Measurements from ENCODE around the gene LKAAEAR1.
A peak's percentile ranks its signal among the peaks of the same experiment; 100 is the strongest.

LKAAEAR1 gene

GRCh38 chr20:64051033-64051452 is 33.2 kb downstream of the LKAAEAR1 start:
- H3K27ac ChIP-seq (ENCODE audit: low read length): no peak overlapping the region
- H3K36me3 ChIP-seq (ENCODE audit: control insufficient read depth in 1 of 2, insufficient read depth in 2 of 2, low read length in 2 of 2): no peaks in the 10 kb centered on the region
- H3K4me3 ChIP-seq (ENCODE audit: low read depth in 1 of 2, low read length in 2 of 2): no peak overlapping the region
- peaks cover 2 to 12% of the 10 kb centered on the region in 2 donors for H3K4me1 ChIP-seq (ENCODE audit: control insufficient read depth in 1 of 2, insufficient read depth in 2 of 2, low read length in 2 of 2)
- peaks cover 44% of the 10 kb centered on the region for H3K27me3 ChIP-seq (ENCODE audit: low read depth, low read length)
- no peaks in the 10 kb centered on the region for H3K9me3 ChIP-seq (ENCODE audit: control insufficient read depth in 1 of 2, low read length in 2 of 2)

DNA sequence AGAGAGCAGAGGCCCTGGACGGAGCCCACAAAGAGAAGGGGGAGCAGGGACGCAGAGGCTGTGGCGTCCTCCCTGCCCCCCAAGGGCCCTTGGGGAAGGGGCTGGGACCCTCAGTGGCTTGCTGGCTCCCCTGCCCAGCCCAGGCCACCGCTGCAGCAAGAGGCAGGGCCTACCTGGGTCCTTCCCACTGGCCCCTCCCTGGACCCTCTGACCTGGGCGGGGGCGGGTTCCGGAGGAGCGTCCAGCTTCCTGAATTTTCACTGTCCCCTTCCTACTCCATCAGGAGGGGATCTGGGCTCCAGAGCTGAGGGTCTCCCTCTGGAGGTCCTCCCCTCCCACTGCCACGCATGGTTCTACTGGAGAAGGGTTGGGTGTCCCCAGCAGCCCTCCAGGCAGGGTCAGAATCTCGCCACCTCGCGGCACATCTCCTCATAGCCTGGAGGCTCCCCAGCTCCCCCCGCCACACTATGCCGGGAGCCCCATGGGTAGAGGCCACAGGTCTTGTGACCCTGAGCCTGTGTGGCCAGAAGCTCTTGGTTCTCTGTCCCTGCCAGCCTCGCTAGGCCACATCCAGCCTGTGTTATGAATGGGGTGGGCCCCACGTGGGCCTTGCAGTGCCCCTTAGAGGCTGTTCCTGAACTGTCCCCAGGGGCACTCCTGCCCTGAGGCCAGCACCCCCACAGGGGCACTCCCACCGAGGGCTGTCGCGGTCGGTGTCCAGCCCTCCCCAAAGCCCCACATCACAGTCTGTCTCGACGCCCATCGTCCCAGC is 33.8 kb downstream of the LKAAEAR1 start:
- Histone ChIP-seq H3K4me3 (ENCODE audit: low read depth in 1 of 2, low read length in 2 of 2) (no peak overlapping the region), H3K27ac (ENCODE audit: low read length) (no peak overlapping the region), H3K36me3 (ENCODE audit: control insufficient read depth in 1 of 2, insufficient read depth in 2 of 2, low read length in 2 of 2) (no peaks in the 10 kb centered on the region), H3K4me1 (ENCODE audit: control insufficient read depth in 1 of 2, insufficient read depth in 2 of 2, low read length in 2 of 2) (peaks cover 2 to 12% of the 10 kb centered on the region in 2 donors), H3K9me3 (ENCODE audit: control insufficient read depth in 1 of 2, low read length in 2 of 2) (no peaks in the 10 kb centered on the region), H3K27me3 (ENCODE audit: low read depth, low read length) (peaks cover 47% of the 10 kb centered on the region)

DNA sequence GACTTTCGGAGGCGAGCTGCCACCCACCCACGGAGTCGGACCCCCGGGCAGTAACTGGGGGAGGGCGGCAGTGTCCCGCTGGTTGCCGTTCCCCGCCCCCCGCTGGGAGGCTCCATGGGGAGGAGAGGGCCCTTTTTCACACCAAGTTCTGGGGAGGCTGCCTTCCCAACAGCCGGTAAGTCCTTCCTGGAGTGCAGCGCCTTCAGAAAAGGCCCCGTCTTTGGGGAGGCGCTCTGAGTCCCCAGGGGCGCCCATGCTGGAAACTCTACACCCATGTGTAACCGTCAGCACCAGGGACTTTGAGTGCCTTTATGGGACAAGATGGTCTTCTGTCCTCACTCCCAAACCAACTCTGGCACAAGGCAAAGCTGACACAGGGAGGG is 34.3 kb downstream of the LKAAEAR1 start:
- Histone ChIP-seq H3K4me3 (ENCODE audit: low read depth in 1 of 2, low read length in 2 of 2) (no peak overlapping the region), H3K27ac (ENCODE audit: low read length) (no peak overlapping the region), H3K4me1 (ENCODE audit: control insufficient read depth in 1 of 2, insufficient read depth in 2 of 2, low read length in 2 of 2) (peaks cover 2 to 12% of the 10 kb centered on the region in 2 donors), H3K27me3 (ENCODE audit: low read depth, low read length) (peaks cover 52% of the 10 kb centered on the region), H3K9me3 (ENCODE audit: control insufficient read depth in 1 of 2, low read length in 2 of 2) (no peaks in the 10 kb centered on the region), H3K36me3 (ENCODE audit: control insufficient read depth in 1 of 2, insufficient read depth in 2 of 2, low read length in 2 of 2) (no peaks in the 10 kb centered on the region)

- Histone ChIP-seq H3K36me3 (ENCODE audit: control insufficient read depth in 1 of 2, insufficient read depth in 2 of 2, low read length in 2 of 2) (no peaks in the 10 kb centered on the region), H3K4me1 (ENCODE audit: control insufficient read depth in 1 of 2, insufficient read depth in 2 of 2, low read length in 2 of 2) (peaks cover 0 to 12% of the 10 kb centered on the region in 2 donors), H3K27ac (ENCODE audit: low read length) (no peak within 1 kb of the TSS), H3K27me3 (ENCODE audit: low read depth, low read length) (peaks cover 52% of the 10 kb centered on the region), H3K4me3 (ENCODE audit: low read depth in 1 of 2, low read length in 2 of 2) (peak within 1 kb of the TSS in 1 of 2 donors; percentile 49), H3K9me3 (ENCODE audit: control insufficient read depth in 1 of 2, low read length in 2 of 2) (no peaks in the 10 kb centered on the region)
Observed at GRCh38 chr20:64049060-64049877, 34.9 kb downstream of the LKAAEAR1 start, which contains the start of gene SOX18. Gene SOX18 (minus strand): TSS chr20:64049639. CDS start chr20:64049516, 123 bp downstream.

GRCh38 chr20:64048402-64049044 is 35.7 kb downstream of the LKAAEAR1 start:
- Histone ChIP-seq H3K4me3 (ENCODE audit: low read depth in 1 of 2, low read length in 2 of 2) (peak overlapping the region in 1 of 2 donors; percentile 49), H3K27ac (ENCODE audit: low read length) (no peak overlapping the region), H3K36me3 (ENCODE audit: control insufficient read depth in 1 of 2, insufficient read depth in 2 of 2, low read length in 2 of 2) (no peaks in the 10 kb centered on the region), H3K9me3 (ENCODE audit: control insufficient read depth in 1 of 2, low read length in 2 of 2) (no peaks in the 10 kb centered on the region), H3K27me3 (ENCODE audit: low read depth, low read length) (peaks cover 48% of the 10 kb centered on the region), H3K4me1 (ENCODE audit: control insufficient read depth in 1 of 2, insufficient read depth in 2 of 2, low read length in 2 of 2) (peaks cover 0 to 12% of the 10 kb centered on the region in 2 donors)

DNA sequence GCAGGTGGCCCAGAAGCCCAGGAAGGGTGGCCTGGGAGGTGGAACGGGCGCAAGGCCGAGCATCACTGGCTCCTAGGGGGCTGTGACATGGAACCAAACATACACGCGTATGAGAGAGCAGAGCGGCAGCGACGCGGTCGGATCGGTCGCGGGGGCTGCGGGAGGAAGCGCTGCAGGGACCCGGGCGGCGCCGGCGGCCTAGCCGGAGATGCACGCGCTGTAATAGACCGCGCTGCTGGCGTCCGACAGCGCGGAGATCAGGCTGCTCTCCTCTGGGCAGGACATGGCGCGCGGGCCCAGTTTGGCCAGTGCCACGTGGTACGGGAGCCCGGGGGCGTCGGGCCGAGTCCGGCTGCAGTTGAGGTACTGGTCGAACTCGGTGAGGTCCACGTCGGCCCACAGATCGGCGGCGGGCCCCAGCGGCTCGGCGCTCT is 36.2 kb downstream of the LKAAEAR1 start:
- Histone ChIP-seq H3K4me1 (ENCODE audit: control insufficient read depth in 1 of 2, insufficient read depth in 2 of 2, low read length in 2 of 2) (peaks cover 0 to 12% of the 10 kb centered on the region in 2 donors), H3K27me3 (ENCODE audit: low read depth, low read length) (peaks cover 48% of the 10 kb centered on the region), H3K36me3 (ENCODE audit: control insufficient read depth in 1 of 2, insufficient read depth in 2 of 2, low read length in 2 of 2) (no peaks in the 10 kb centered on the region), H3K27ac (ENCODE audit: low read length) (no peak overlapping the region), H3K4me3 (ENCODE audit: low read depth in 1 of 2, low read length in 2 of 2) (peak overlapping the region in 1 of 2 donors; percentile 49), H3K9me3 (ENCODE audit: control insufficient read depth in 1 of 2, low read length in 2 of 2) (no peaks in the 10 kb centered on the region)

DNA sequence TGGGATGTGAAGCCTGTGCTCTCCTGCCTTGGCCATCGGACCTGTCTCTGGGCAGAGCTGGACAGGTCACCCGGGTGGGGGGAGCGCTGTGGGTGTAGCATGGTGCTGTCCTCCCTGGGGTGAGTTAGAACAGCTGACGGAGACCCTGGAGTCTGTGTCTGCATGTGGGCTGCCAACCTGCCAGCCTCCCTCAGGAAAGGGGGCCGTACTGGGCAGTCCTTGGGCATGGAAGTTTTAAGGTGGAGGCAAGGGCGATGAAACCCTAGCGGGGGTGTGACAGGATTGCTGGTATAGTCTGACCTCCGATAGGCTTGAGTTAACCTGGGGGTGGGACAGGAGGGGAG is 37.2 kb downstream of the LKAAEAR1 start:
- H3K9me3 ChIP-seq (ENCODE audit: control insufficient read depth in 1 of 2, low read length in 2 of 2): no peaks in the 10 kb centered on the region
- peaks cover 47% of the 10 kb centered on the region for H3K27me3 ChIP-seq (ENCODE audit: low read depth, low read length)
- no peak overlapping the region for H3K27ac ChIP-seq (ENCODE audit: low read length)
- H3K4me1 ChIP-seq (ENCODE audit: control insufficient read depth in 1 of 2, insufficient read depth in 2 of 2, low read length in 2 of 2): peaks cover 0 to 16% of the 10 kb centered on the region in 2 donors
- no peaks in the 10 kb centered on the region for H3K36me3 ChIP-seq (ENCODE audit: control insufficient read depth in 1 of 2, insufficient read depth in 2 of 2, low read length in 2 of 2)
- peak overlapping the region in 1 of 2 donors; percentile 49 for H3K4me3 ChIP-seq (ENCODE audit: low read depth in 1 of 2, low read length in 2 of 2)

DNA sequence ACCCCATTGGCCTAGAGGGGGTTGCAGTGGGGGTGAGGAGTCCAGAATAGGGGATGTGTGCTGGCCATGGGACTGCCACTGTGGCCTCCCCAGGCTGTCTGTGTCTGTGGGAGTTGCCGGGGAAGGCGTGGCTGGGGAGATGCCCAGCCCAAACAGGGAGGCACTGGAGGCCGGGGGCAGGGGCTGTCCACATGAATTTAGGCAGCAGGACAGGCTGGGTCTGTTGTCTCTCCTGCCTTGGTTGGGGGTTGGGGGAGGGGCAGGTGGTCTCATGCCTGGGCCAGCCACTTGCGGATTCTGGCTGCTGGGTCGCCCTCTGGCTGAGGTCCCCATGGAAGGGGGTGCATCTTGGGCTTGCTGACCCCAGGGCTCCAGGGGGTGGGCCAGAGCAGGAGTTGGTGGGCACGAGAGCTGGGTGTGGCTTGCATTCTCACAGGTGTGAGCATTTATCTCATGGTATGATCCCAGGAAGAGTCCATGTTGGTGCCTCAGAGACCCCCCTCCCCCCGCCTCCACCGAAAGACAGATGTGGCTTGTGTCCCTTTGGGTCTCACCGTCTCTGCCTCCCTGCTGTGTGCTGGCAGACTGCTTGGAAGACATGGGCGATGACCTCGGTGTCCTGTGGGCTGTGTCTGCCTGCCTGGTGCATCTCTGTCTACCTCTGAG is 38.7 kb downstream of the LKAAEAR1 start:
- Histone ChIP-seq H3K4me3 (ENCODE audit: low read depth in 1 of 2, low read length in 2 of 2) (no peak overlapping the region), H3K36me3 (ENCODE audit: control insufficient read depth in 1 of 2, insufficient read depth in 2 of 2, low read length in 2 of 2) (no peaks in the 10 kb centered on the region), H3K27ac (ENCODE audit: low read length) (no peak overlapping the region), H3K27me3 (ENCODE audit: low read depth, low read length) (peaks cover 51% of the 10 kb centered on the region), H3K4me1 (ENCODE audit: control insufficient read depth in 1 of 2, insufficient read depth in 2 of 2, low read length in 2 of 2) (peaks cover 0 to 16% of the 10 kb centered on the region in 2 donors), H3K9me3 (ENCODE audit: control insufficient read depth in 1 of 2, low read length in 2 of 2) (no peaks in the 10 kb centered on the region)

DNA sequence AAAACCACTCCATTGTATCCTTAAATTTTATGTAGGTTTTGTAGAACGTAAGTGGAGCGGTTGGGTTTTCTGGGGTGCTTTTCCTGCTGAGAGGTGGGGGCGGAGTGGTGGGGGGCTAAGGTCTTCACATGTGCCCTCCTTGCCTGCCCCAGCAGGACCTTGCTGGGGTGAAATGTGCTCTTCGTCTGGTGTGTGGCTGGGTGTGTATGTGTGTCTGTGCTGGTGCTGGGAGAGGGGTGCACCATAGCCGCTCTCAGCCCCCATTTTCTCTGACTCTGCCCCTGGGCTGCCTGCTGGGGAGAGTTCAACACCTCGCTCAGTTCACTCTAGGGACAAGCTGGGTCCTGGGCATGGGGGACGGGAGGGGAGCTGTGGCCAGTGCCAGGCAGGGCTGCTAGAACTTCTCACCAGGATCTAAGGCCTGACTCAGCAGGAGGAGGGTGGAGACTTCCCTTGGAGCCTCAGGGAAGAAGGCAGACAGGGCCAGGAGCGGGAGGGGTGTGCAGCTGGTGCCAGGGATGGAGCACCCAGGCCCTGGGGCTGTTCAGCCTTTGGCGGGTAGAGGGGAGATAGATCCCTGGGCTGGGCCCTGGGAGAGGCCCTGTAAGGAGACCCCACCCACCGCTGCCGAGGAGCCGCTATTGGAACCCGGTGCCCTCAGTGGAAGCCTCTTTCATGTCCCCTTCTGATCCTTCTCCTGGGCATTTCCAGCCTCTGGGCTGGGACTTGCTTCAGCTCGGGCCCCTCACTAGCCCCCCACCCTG is 39.5 kb downstream of the LKAAEAR1 start:
- Histone ChIP-seq H3K27ac (ENCODE audit: low read length) (no peak overlapping the region), H3K4me3 (ENCODE audit: low read depth in 1 of 2, low read length in 2 of 2) (no peak overlapping the region), H3K27me3 (ENCODE audit: low read depth, low read length) (peaks cover 50% of the 10 kb centered on the region), H3K9me3 (ENCODE audit: control insufficient read depth in 1 of 2, low read length in 2 of 2) (no peaks in the 10 kb centered on the region), H3K36me3 (ENCODE audit: control insufficient read depth in 1 of 2, insufficient read depth in 2 of 2, low read length in 2 of 2) (no peaks in the 10 kb centered on the region), H3K4me1 (ENCODE audit: control insufficient read depth in 1 of 2, insufficient read depth in 2 of 2, low read length in 2 of 2) (peaks cover 0 to 14% of the 10 kb centered on the region in 2 donors)

DNA sequence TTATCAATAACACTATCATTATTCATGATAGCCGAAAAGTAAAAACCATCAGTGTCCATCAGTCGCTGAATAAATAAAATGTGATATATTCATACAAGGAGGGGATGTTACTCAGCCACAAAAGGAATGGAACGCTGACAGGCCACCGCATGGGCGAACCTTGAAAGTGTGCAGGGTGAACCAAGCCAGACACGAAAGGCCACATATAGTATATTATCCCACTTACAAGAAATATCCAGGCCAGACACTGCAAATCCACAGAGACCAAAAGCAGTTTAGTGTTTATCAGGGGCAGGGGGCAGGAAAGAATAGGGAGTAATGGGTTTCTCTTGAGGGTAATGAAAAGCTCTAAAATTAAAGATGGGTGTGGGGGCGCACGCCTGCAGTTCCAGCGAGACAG is 40.4 kb downstream of the LKAAEAR1 start:
- Histone ChIP-seq H3K9me3 (ENCODE audit: control insufficient read depth in 1 of 2, low read length in 2 of 2) (no peaks in the 10 kb centered on the region), H3K4me3 (ENCODE audit: low read depth in 1 of 2, low read length in 2 of 2) (no peak overlapping the region), H3K36me3 (ENCODE audit: control insufficient read depth in 1 of 2, insufficient read depth in 2 of 2, low read length in 2 of 2) (no peaks in the 10 kb centered on the region), H3K27me3 (ENCODE audit: low read depth, low read length) (peaks cover 54% of the 10 kb centered on the region), H3K4me1 (ENCODE audit: control insufficient read depth in 1 of 2, insufficient read depth in 2 of 2, low read length in 2 of 2) (peaks cover 0 to 21% of the 10 kb centered on the region in 2 donors), H3K27ac (ENCODE audit: low read length) (no peak overlapping the region)
